ENCODE results near the gene AHNAK. TPM values are rescaled to one million over a fixed set of nuclear protein-coding genes. Genes with fewer than 3 reads are reported as not detected.

The AHNAK gene
- total and polyA plus RNA-seq, 2 donors (not counting 3 experiments of a cell fraction or from before 2014, with no cell fraction given) = 35.2 to 436 TPM

DNA sequence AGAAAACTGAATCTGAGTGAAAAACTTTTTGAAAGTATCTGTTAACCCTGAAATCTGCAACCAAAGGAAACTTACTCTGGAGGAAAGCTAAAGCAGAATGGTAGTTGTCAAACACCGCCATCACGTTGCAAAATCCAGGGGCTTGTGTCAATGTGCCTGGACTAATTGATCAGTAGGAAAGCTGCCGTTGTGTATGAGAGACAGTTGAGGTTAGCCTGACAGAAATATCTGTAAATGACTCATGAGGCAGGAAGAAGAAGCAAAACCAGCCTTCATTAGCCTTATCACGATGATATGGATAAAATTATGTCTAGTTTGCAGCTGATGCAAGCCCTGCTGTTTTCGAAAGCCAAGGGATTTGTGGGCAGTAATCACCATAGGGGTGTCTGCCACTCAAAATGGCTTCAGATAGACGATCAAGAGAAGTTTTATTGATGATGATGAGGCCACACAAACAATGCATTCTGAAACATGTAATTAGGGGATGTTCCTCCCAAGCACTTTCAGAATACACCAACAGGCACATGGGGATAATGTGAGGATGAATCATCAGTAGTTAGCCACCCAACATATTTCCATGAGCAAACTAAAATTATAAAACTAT, 118.9 kb downstream of the AHNAK start:
- intact Hi-C loops (cut with micrococcal nuclease) = no loop called here
- H3K27ac ChIP-seq (ENCODE audit: insufficient read depth, low read depth, low read length) = no peak overlapping the region
- H3K4me3 ChIP-seq (replicated peaks in 1 of 3; ENCODE audit: insufficient read depth in 1 of 3, low read depth in 1 of 3, low read length in 3 of 3) = no peak overlapping the region
- FAIRE-seq (no peak), DNase-seq (ENCODE audit: low read depth, low spot score) (no peak)
- dilution Hi-C loops (cut with MboI; ENCODE audit: extremely low pct_ligation_motif_present, low sequenced_read_pairs) = no loop called here
- H3K9ac ChIP-seq (replicated peaks; ENCODE audit: extremely low read depth, insufficient read depth, low read length) = no peak overlapping the region
- POLR2A ChIA-PET = interaction anchor here (0.6 kb wide), 1 partner anchor 237 kb away, joined by 3 read pairs; the partner anchor contains the start of genes C11orf98 and CSKMT
- no peak overlapping the region for H3K4me2 ChIP-seq (ENCODE audit: insufficient read depth, low read length)
- H3K27me3 ChIP-seq (ENCODE audit: control insufficient read depth in 2 of 2, insufficient read depth in 2 of 2, low read length in 2 of 2) = peaks cover 0 to 3% of the 10 kb centered on the region in 2 experiments
- CTCF ChIA-PET = interaction anchor here (0.8 to 3.4 kb wide), 6 partner anchors 10 to 133 kb away, joined by 3 to 24 read pairs (median 4); no protein-coding TSS in a partner anchor
- H3K36me3 ChIP-seq (ENCODE audit: control insufficient read depth in 2 of 2, extremely low read depth in 1 of 2, insufficient read depth in 2 of 2, low read length in 2 of 2) = no peaks in the 10 kb centered on the region
- no peak overlapping the region for H2AFZ ChIP-seq (ENCODE audit: low read depth, low read length)
- H3K79me2 ChIP-seq (ENCODE audit: control insufficient read depth, insufficient read depth, low read length) = no peaks in the 10 kb centered on the region
- no peaks in the 10 kb centered on the region for H3K9me3 ChIP-seq (replicated peaks; ENCODE audit: control insufficient read depth, insufficient read depth, low read length)
- H4K20me1 ChIP-seq (replicated peaks; ENCODE audit: control insufficient read depth, extremely low read depth, insufficient read depth, low read length) = no peaks in the 10 kb centered on the region
- no TSS peak for BruUV-seq (replicated peaks)
- no peaks in the 10 kb centered on the region for H3K9me1 ChIP-seq (replicated peaks; ENCODE audit: control insufficient read depth, extremely low read depth, insufficient read depth, low read length)
- H3K4me1 ChIP-seq (ENCODE audit: control insufficient read depth, extremely low read depth, insufficient read depth, low read length) = no peaks in the 10 kb centered on the region
- TF ChIP-seq EZH2 (IDR thresholded peaks at IDR 0.05; ENCODE audit: borderline replicate concordance, low read depth, low read length, severe bottlenecking) (no peak), POLR2AphosphoS5 (IDR thresholded peaks at IDR 0.05; ENCODE audit: insufficient read depth, low read depth, low read length) (no peak), JUN (IDR thresholded peaks at IDR 0.05; ENCODE audit: borderline replicate concordance, insufficient read depth, insufficient read length, low read depth) (no peak), GATA2 (IDR thresholded peaks at IDR 0.05; ENCODE audit: insufficient read depth, insufficient read length, low read depth, low read length) (no peak), FOS (IDR thresholded peaks at IDR 0.05; ENCODE audit: borderline replicate concordance, insufficient read depth, low read length) (no peak), POLR2A (IDR thresholded peaks at IDR 0.05; ENCODE audit: low read depth, low read length) (no peak), MYC (IDR thresholded peaks at IDR 0.05; ENCODE audit: low read depth, low read length) (no peak)
- TF ChIP-seq, protein P1, sequence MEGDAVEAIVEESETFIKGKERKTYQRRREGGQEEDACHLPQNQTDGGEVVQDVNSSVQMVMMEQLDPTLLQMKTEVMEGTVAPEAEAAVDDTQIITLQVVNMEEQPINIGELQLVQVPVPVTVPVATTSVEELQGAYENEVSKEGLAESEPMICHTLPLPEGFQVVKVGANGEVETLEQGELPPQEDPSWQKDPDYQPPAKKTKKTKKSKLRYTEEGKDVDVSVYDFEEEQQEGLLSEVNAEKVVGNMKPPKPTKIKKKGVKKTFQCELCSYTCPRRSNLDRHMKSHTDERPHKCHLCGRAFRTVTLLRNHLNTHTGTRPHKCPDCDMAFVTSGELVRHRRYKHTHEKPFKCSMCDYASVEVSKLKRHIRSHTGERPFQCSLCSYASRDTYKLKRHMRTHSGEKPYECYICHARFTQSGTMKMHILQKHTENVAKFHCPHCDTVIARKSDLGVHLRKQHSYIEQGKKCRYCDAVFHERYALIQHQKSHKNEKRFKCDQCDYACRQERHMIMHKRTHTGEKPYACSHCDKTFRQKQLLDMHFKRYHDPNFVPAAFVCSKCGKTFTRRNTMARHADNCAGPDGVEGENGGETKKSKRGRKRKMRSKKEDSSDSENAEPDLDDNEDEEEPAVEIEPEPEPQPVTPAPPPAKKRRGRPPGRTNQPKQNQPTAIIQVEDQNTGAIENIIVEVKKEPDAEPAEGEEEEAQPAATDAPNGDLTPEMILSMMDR (IDR thresholded peaks at IDR 0.05; ENCODE audit: extremely low read depth in 1 of 2, insufficient read depth in 1 of 2, low read depth in 1 of 2, low read length in 2 of 2) = no peak
- TF ChIP-seq, protein P2, sequence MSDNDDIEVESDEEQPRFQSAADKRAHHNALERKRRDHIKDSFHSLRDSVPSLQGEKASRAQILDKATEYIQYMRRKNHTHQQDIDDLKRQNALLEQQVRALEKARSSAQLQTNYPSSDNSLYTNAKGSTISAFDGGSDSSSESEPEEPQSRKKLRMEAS (IDR thresholded peaks at IDR 0.05; ENCODE audit: insufficient read depth, insufficient read length) = no peak
